Stimulated activated CD8-positive, alpha-beta memory T cell treated with anti-CD3 and anti-CD28 coated beads, Interleukin-15, amount 100 ng/mL, for 24 hours (primary cell): Measurements from ENCODE around the gene KIR2DL1.
"Not testable (repeated sequence)": the region's sequence is repeated elsewhere in the genome, so short reads cannot be mapped to it uniquely, and the experiment has no call there.

Experiments used
- DNase-seq: peaks from one replicate; pipeline ENCODE4 v3.0.0-alpha.2; 2020; ENCODE audit warnings: low read depth

Gene KIR2DL1

DNA sequence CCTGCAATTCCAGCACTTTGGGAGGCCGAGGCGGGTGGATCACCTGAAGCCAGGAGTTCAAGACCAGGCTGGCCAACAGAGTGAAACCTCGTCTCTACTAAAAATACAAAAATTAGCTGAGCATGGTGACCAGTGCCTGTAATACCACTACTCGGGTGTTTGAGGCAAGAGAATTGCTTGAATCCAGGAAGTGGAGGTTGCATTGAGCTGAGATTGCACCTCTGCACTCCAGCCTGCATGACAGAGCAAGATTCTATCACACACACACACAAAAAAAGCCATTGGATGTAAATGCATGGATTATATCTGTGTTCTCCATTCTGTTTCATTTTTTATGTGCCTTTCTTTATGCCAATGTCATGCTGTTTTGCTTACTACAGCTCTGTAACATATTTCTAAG, 54.8 kb downstream of the KIR2DL1 start:
- DNase-seq: not testable (repeated sequence)

DNA sequence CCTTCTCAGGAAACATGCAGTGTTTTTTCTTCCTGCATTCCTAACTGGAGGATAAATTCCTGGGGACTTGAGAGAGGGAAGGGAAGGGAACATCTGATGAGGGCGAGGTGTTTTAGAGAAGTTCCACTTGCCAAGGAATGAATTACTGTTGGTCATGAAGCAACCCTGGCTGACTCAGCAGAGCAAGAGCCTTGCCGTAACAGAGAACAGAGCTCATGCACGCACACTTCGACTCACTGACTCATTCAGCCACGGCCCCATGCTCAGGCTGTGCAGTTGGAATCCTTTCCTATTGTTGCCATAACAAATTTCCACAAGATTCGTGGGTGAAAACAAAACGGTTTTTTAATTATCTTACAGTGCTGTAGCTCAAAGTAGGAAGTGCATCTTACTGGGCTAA, 55.7 kb downstream of the KIR2DL1 start:
- not testable (repeated sequence) for DNase-seq

DNA sequence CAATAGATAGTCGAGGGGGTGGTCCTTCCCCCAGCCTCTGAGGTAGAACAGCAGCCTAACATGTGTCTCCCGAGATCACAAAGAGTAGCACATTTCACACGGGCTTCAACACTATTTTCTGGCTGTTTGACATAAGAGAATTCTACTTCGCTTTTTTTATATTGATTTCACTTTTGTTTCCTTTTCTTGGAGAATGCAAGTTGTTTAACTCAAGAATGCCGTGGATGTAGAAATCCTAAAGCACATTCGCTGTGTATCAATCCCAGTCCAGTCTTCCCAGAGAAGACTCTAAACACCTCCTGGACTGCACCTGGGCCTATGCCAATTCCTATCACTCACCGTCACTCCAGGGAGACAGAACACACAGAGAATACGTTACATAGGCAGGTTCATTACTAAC, 58.5 kb downstream of the KIR2DL1 start:
- DNase-seq: not testable (repeated sequence)

- not testable (repeated sequence) for DNase-seq
Measured at GRCh38 chr19:54832496-54832895, 62.9 kb downstream of the KIR2DL1 start, which contains the start of gene KIR2DS4. Gene KIR2DS4, plus strand, starts transcription at chr19:54832676.
